OCI-LY7 (cell line): ENCODE measurements around the gene ATXN1.

Experiments used
- EZH2phosphoT487 ChIP-seq: fragments of 200-600 bp; sonication (generic); IDR thresholded peaks from 2 replicates; pipeline ENCODE4 v1.6.1; 2018; ENCODE audit warnings: low read depth, borderline replicate concordance, mild to moderate bottlenecking, mixed run types, antibody characterized with exemption, low read length, moderate library complexity, mixed read lengths
- TF ChIP-seq, protein P1 (sequence below): fragments of 200-600 bp; sonication (generic); conservative IDR thresholded peaks from 2 replicates; pipeline ENCODE4 v1.5.1; 2014; ENCODE audit warnings: mild to moderate bottlenecking, antibody characterized with exemption, low read length, moderate library complexity, mixed read lengths

DNA sequence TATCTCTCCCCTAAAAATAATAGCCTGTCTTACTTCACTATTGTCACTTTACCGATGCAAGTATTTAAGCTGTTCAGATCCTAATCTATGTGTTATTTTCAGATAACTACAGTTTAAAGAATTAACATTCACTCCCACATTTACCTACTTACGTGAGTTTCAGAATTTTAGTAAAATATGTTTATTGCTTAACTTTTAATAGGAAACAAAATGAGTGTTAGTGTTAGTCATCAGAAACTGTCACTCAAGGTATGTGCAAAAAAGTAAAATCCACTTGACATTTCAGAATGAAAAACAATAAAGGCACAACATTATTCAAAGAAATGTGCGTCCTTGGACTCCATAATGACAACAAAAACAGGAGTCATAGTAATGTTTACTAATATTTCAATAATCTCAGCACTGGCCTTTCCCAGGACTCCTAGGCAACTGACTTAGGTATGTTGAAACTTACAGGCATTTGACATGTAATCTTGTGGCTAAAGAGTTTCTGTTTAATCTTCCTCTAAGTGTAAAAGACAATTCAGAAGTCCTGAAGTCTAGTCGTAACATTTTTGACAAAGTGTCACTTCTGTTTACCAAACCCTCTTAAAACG, 4.5 kb downstream of the ATXN1 start:
- TF ChIP-seq, protein P1, sequence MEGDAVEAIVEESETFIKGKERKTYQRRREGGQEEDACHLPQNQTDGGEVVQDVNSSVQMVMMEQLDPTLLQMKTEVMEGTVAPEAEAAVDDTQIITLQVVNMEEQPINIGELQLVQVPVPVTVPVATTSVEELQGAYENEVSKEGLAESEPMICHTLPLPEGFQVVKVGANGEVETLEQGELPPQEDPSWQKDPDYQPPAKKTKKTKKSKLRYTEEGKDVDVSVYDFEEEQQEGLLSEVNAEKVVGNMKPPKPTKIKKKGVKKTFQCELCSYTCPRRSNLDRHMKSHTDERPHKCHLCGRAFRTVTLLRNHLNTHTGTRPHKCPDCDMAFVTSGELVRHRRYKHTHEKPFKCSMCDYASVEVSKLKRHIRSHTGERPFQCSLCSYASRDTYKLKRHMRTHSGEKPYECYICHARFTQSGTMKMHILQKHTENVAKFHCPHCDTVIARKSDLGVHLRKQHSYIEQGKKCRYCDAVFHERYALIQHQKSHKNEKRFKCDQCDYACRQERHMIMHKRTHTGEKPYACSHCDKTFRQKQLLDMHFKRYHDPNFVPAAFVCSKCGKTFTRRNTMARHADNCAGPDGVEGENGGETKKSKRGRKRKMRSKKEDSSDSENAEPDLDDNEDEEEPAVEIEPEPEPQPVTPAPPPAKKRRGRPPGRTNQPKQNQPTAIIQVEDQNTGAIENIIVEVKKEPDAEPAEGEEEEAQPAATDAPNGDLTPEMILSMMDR, result no peak
- TF ChIP-seq EZH2phosphoT487, result no peak
